Mucosa of descending colon (tissue), 3 donors: ENCODE results near the gene SPRED2. TPM values are rescaled to one million over a fixed set of nuclear protein-coding genes. Genes with fewer than 3 reads are reported as not detected.

Experiments
- ATAC-seq: fragments of 200-7000 bp; cut with Tn5 transposase; one replicate; pipeline ENCODE4 v1.9.1; 2020; ENCODE audit warnings: mild to moderate bottlenecking, moderate library complexity
- DNase-seq, 3 donors: peaks; one replicate each; pipeline ENCODE4 v3.0.0-alpha.2; 2020
- H3K36me3 ChIP-seq: fragments of 200-600 bp; one replicate; pipeline ENCODE4 v1.8.0; 2021; ENCODE audit warnings: low read depth, mild to moderate bottlenecking
- H3K4me1 ChIP-seq: fragments of 200-600 bp; one replicate; pipeline ENCODE4 v1.8.0; 2021; ENCODE audit warnings: low read depth, mild to moderate bottlenecking
- H3K4me3 ChIP-seq: fragments of 200-600 bp; one replicate; pipeline ENCODE4 v1.8.0; 2021; ENCODE audit warnings: mild to moderate bottlenecking
- H3K9me3 ChIP-seq: fragments of 200-600 bp; one replicate; pipeline ENCODE4 v1.8.0; 2021; ENCODE audit warnings: mild to moderate bottlenecking
- CTCF ChIP-seq: fragments of 200-600 bp; IDR thresholded peaks from one replicate; pipeline ENCODE4 v1.8.0; 2022; ENCODE audit warnings: antibody characterized with exemption, mild to moderate bottlenecking
- intact Hi-C, 2 donors: fragments of 100-400 bp; cut with DNase I in 1 of 2; cut with micrococcal nuclease in 1 of 2; formaldehyde crosslinking; loops; one replicate each; pipeline versions ENCODE4 v1.11.0 to v1.11.1; 2022; cut with DNase I, micrococcal nuclease
- total RNA-seq, 3 donors: library from RNA; stranded (reverse); fragmentation: NEBNext Ultra II Directional in 2 of 3; extraction: Animal tissue kit (Norgen Biotek cat#: 25700) in 2 of 3; gene quantifications; one replicate each; pipeline versions ENCODE4 v1.2.1 to v1.2.4, GENCODE V29; 2021 to 2023
- donor health status: DM: no; HTN: no; CAD: no; lungs with moderate emphysema.
- donor health status: DM: no; HTN: no; CAD: no.
- donor health status: DM: no; HTN: yes; CAD: no.

The SPRED2 gene
- total RNA-seq, 3 donors from 2014 or later = 38.1 to 65.0 (median 43.4) TPM

- Histone ChIP-seq H3K4me1 (peaks cover 12% of the 10 kb centered on the region), H3K9me3 (no peaks in the 10 kb centered on the region), H3K4me3 (no peak overlapping the region), H3K36me3 (no peaks in the 10 kb centered on the region)
- ATAC-seq (peak; percentile 44), DNase-seq (peak; percentile 74 to 86 (median 76))
- TF ChIP-seq CTCF = no peak
- intact Hi-C loops = no loop called here
These were observed 82.5 kb downstream of the SPRED2 start for GRCh38 chr2:65349863-65350262.

- H3K9me3 ChIP-seq = no peaks in the 10 kb centered on the region
- no peak for DNase-seq
- no peak for ATAC-seq
- TF ChIP-seq CTCF = no peak
- H3K4me3 ChIP-seq = no peak overlapping the region
- intact Hi-C loops = no loop called here
- H3K4me1 ChIP-seq = peaks cover 4% of the 10 kb centered on the region
- no peaks in the 10 kb centered on the region for H3K36me3 ChIP-seq
These were observed 84.5 kb downstream of the SPRED2 start for GRCh38 chr2:65347913-65348312.

- intact Hi-C loops = no loop called here
- no peak for DNase-seq
- H3K4me3 ChIP-seq = no peak overlapping the region
These were observed 86.8 kb downstream of the SPRED2 start for GRCh38 chr2:65345631-65346030.

GRCh38 chr2:65344689-65345088 lies 87.7 kb downstream of the SPRED2 start:
- H3K9me3 ChIP-seq = no peaks in the 10 kb centered on the region
- intact Hi-C loops = no loop called here
- no peak for TF ChIP-seq CTCF
- DNase-seq (no peak), ATAC-seq (no peak)
- no peak overlapping the region for H3K4me3 ChIP-seq
- H3K4me1 ChIP-seq = no peaks in the 10 kb centered on the region
- no peaks in the 10 kb centered on the region for H3K36me3 ChIP-seq

More at GRCh38 chr2:65345631-65346030, 86.8 kb downstream of the SPRED2 start:
- ATAC-seq = no peak
- TF ChIP-seq CTCF = no peak
- H3K9me3 ChIP-seq = no peaks in the 10 kb centered on the region
- no peaks in the 10 kb centered on the region for H3K4me1 ChIP-seq
- no peaks in the 10 kb centered on the region for H3K36me3 ChIP-seq

- ATAC-seq (no peak), DNase-seq (no peak)
- no peak overlapping the region for H3K4me3 ChIP-seq
- no peaks in the 10 kb centered on the region for H3K9me3 ChIP-seq
- intact Hi-C loops = no loop called here
- no peaks in the 10 kb centered on the region for H3K36me3 ChIP-seq
- TF ChIP-seq CTCF = no peak
- H3K4me1 ChIP-seq = no peaks in the 10 kb centered on the region
These were observed 88.2 kb downstream of the SPRED2 start for GRCh38 chr2:65344182-65344581.

GRCh38 chr2:65343386-65343785 lies 89.0 kb downstream of the SPRED2 start:
- DNase-seq = no peak
- no peak for ATAC-seq
- intact Hi-C loops = no loop called here

More at GRCh38 chr2:65343386-65343785, 89.0 kb downstream of the SPRED2 start:
- no peak for TF ChIP-seq CTCF
- H3K36me3 ChIP-seq = no peaks in the 10 kb centered on the region
- no peaks in the 10 kb centered on the region for H3K9me3 ChIP-seq
- H3K4me1 ChIP-seq = no peaks in the 10 kb centered on the region
- no peak overlapping the region for H3K4me3 ChIP-seq
